GM19099 (cell line): ENCODE measurements around the gene BAZ2B.

Experiments
- POLR2A ChIP-seq: IDR thresholded peaks from 3 replicates; pipeline ENCODE4 v1.6.1; 2011; ENCODE audit warnings: low read depth; ENCODE audit not compliant: insufficient read length; ENCODE audit errors: extremely low read depth

The BAZ2B gene

GRCh38 chr2:159270744-159271379, 345.5 kb downstream of the BAZ2B start:
- no peak for TF ChIP-seq POLR2A
